HCT116 (cell line): Measurements from ENCODE around the gene BAIAP2L2. TPM values are rescaled to one million over a fixed set of nuclear protein-coding genes. Genes with fewer than 3 reads are reported as not detected.

Experiments
- ATAC-seq: fragments of 200-7000 bp; cut with Tn5 transposase; 2 replicates; pipeline ENCODE4 v1.9.1; 2020; ENCODE audit warnings: mild to moderate bottlenecking, moderate library complexity
- BruUV-seq: library from RNA; stranded (reverse); fragments of 400-500 nt; replicated peaks from 2 replicates; lab custom pipeline; 2021; lab: Mats Ljungman, UMichigan
- CTCF ChIA-PET: fragments of 300-600 bp; sonication (Branson Sonifier 250); formaldehyde crosslinking; loops from one replicate; lab custom pipeline; 2021; ENCODE audit warnings: antibody characterized with exemption; lab: Charles Lee
- POLR2A ChIA-PET: fragments of 300-600, 350-600 bp; sonication (Branson Sonifier 250); formaldehyde crosslinking; loops from one replicate; lab custom pipeline; 2021; ENCODE audit warnings: antibody characterized with exemption; lab: Charles Lee
- RAD21 ChIA-PET, 2 experiments: fragments of 300-600 bp; sonication (Branson Sonifier 250); formaldehyde crosslinking; loops; one replicate each; lab custom pipeline; 2023; ENCODE audit warnings: low total read pairs in 2 of 2; ENCODE audit not compliant: uncharacterized antibody in 2 of 2, unreplicated experiment in 2 of 2, low non-redundant PET in 1 of 2; lab: Charles Lee
- DNase-seq: peaks from one replicate; pipeline ENCODE4 v3.0.0-alpha.2; 2010; ENCODE audit warnings: low read depth, low spot score
- H2AFZ ChIP-seq: fragments of 200-600 bp; shearing (Covaris generic), sonication (generic); 2 replicates; pipeline ENCODE4 v1.6.1; 2017; ENCODE audit warnings: low read depth, mixed run types, mixed read lengths, antibody characterized with exemption, low read length; ENCODE audit not compliant: poor library complexity, severe bottlenecking
- H3K27ac ChIP-seq: 2 replicates; pipeline ENCODE4 v1.5.1; 2012; ENCODE audit warnings: low read depth, low read length
- H3K27me3 ChIP-seq: fragments of 200-600 bp; sonication (generic); 2 replicates; pipeline ENCODE4 v1.6.1; 2016; ENCODE audit warnings: mixed run types, low read length, mixed read lengths; ENCODE audit not compliant: insufficient read depth
- H3K36me3 ChIP-seq, 2 experiments: fragments of 200-500 bp in 1 of 2; fragments of 200-600 bp in 1 of 2; sonication (Bioruptor generic) in 1 of 2; sonication (generic) in 1 of 2; 2 replicates each; pipeline versions ENCODE4 v1.5.1 to v1.6.1; 2014 to 2016; ENCODE audit warnings: low read length in 2 of 2, inconsistent platforms in 1 of 2, mixed read lengths in 1 of 2, mixed run types in 1 of 2; ENCODE audit not compliant: insufficient read depth in 2 of 2, control insufficient read depth in 1 of 2
- H3K4me1 ChIP-seq, 2 experiments: fragments of 200-600 bp in 1 of 2; sonication (generic) in 1 of 2; 2 replicates each; pipeline versions ENCODE4 v1.5.1 to v1.6.1; 2012 to 2017; ENCODE audit warnings: low read length in 2 of 2, inconsistent platforms in 1 of 2, mild to moderate bottlenecking in 1 of 2, mixed read lengths in 1 of 2, mixed run types in 1 of 2, moderate library complexity in 1 of 2; ENCODE audit not compliant: insufficient read depth in 2 of 2, control insufficient read depth in 1 of 2
- H3K4me2 ChIP-seq: fragments of 200-600 bp; sonication (generic); 2 replicates; pipeline ENCODE4 v1.6.1; 2017; ENCODE audit warnings: mixed run types, low read length, mixed read lengths
- H3K4me3 ChIP-seq, 2 experiments: fragments of 200-600 bp in 1 of 2; sonication (generic) in 1 of 2; replicated peaks in 1 of 2; 2 replicates each; pipeline ENCODE4 v1.5.1; 2011 to 2016; ENCODE audit warnings: low read length in 2 of 2, control low read depth in 1 of 2, low read depth in 1 of 2, mild to moderate bottlenecking in 1 of 2, mixed read lengths in 1 of 2, mixed run types in 1 of 2
- H3K79me2 ChIP-seq: fragments of 200-600 bp; sonication (generic); 2 replicates; pipeline ENCODE4 v1.6.1; 2017; ENCODE audit warnings: mild to moderate bottlenecking, mixed run types, low read length, moderate library complexity, mixed read lengths; ENCODE audit not compliant: insufficient read depth
- H3K9ac ChIP-seq: fragments of 200-600 bp; sonication (generic); 2 replicates; pipeline ENCODE4 v1.6.1; 2016; ENCODE audit warnings: low read length, mixed read lengths
- H3K9me2 ChIP-seq: fragments of 200-600 bp; sonication (generic), shearing (Covaris generic); 2 replicates; pipeline ENCODE4 v1.6.1; 2017; ENCODE audit warnings: mixed run types, mild to moderate bottlenecking, moderate library complexity; ENCODE audit not compliant: insufficient read depth
- H3K9me3 ChIP-seq, 2 experiments: fragments of 200-500 bp in 1 of 2; fragments of 200-600 bp in 1 of 2; sonication (Bioruptor generic) in 1 of 2; sonication (generic) in 1 of 2; 2 replicates each; pipeline ENCODE4 v1.6.1; 2014 to 2017; ENCODE audit warnings: low read length in 2 of 2, mixed read lengths in 2 of 2, inconsistent platforms in 1 of 2, low read depth in 1 of 2, mild to moderate bottlenecking in 1 of 2, mixed run types in 1 of 2, moderate library complexity in 1 of 2; ENCODE audit not compliant: control insufficient read depth in 1 of 2, insufficient read depth in 1 of 2
- H4K20me1 ChIP-seq: fragments of 200-600 bp; sonication (generic), shearing (Covaris generic); 2 replicates; pipeline ENCODE4 v1.6.1; 2017; ENCODE audit warnings: mixed run types, mild to moderate bottlenecking, moderate library complexity; ENCODE audit not compliant: insufficient read depth
- ATF3 ChIP-seq: IDR thresholded peaks from 2 replicates; pipeline ENCODE4 v1.6.1; 2012
- CBX3 ChIP-seq: IDR thresholded peaks from 2 replicates; pipeline ENCODE4 v1.6.1; 2012; ENCODE audit warnings: low read depth
- CEBPB ChIP-seq: IDR thresholded peaks from 2 replicates; pipeline ENCODE4 v1.6.1; 2012; ENCODE audit warnings: low read depth
- EGR1 ChIP-seq: IDR thresholded peaks from 2 replicates; pipeline ENCODE4 v1.6.1; 2012; ENCODE audit warnings: low read depth
- ELF1 ChIP-seq: IDR thresholded peaks from 2 replicates; pipeline ENCODE4 v1.6.1; 2012; ENCODE audit warnings: low read depth, borderline replicate concordance
- EZH2 ChIP-seq: fragments of 200-600 bp; sonication (generic); IDR thresholded peaks from 2 replicates; pipeline ENCODE4 v1.6.1; 2017; ENCODE audit warnings: antibody characterized with exemption, mixed run types
- EZH2phosphoT487 ChIP-seq: fragments of 200-600 bp; IDR thresholded peaks from 2 replicates; pipeline ENCODE4 v1.6.1; 2018; ENCODE audit warnings: antibody characterized with exemption, borderline replicate concordance
- FOSL1 ChIP-seq: IDR thresholded peaks from 2 replicates; pipeline ENCODE4 v1.6.1; 2012; ENCODE audit warnings: low read depth
- JUND ChIP-seq: IDR thresholded peaks from 2 replicates; pipeline ENCODE4 v1.6.1; 2012
- POLR2A ChIP-seq: IDR thresholded peaks from 2 replicates; pipeline ENCODE4 v1.7.0; 2011; ENCODE audit warnings: borderline replicate concordance; ENCODE audit not compliant: insufficient read depth, insufficient read length; ENCODE audit errors: extremely low read depth
- POLR2AphosphoS5 ChIP-seq: IDR thresholded peaks from 2 replicates; pipeline ENCODE4 v1.6.1; 2011; ENCODE audit warnings: mild to moderate bottlenecking, low read depth, low read length, moderate library complexity
- RAD21 ChIP-seq: IDR thresholded peaks from 2 replicates; pipeline ENCODE4 v1.6.1; 2012; ENCODE audit warnings: low read depth, mild to moderate bottlenecking
- REST ChIP-seq: IDR thresholded peaks from 2 replicates; pipeline ENCODE4 v1.6.1; 2012; ENCODE audit warnings: low read depth
- SIN3A ChIP-seq: IDR thresholded peaks from 2 replicates; pipeline ENCODE4 v1.6.1; 2012; ENCODE audit warnings: low read depth
- SP1 ChIP-seq: IDR thresholded peaks from 2 replicates; pipeline ENCODE4 v1.6.1; 2012; ENCODE audit warnings: low read depth
- SRF ChIP-seq: IDR thresholded peaks from 2 replicates; pipeline ENCODE4 v1.6.1; 2012; ENCODE audit warnings: low read depth
- YY1 ChIP-seq: IDR thresholded peaks from 2 replicates; pipeline ENCODE4 v1.6.1; 2011; ENCODE audit warnings: low read length, low read depth, moderate library complexity, mild to moderate bottlenecking; ENCODE audit not compliant: insufficient replicate concordance; ENCODE audit errors: extremely low read depth
- ZNF274 ChIP-seq: fragments of 200-500 bp; sonication (Bioruptor generic); IDR thresholded peaks from 2 replicates; pipeline ENCODE4 v1.6.1; 2014; ENCODE audit warnings: mild to moderate bottlenecking, low read depth, low read length, inconsistent platforms
- intact Hi-C: fragments of 100-400 bp; cut with micrococcal nuclease; formaldehyde crosslinking; loops from 2 replicates; pipeline ENCODE4 v1.10.0; 2022
- total RNA-seq: library from RNA; stranded (reverse); gene quantifications from one replicate; pipeline ENCODE4 v1.2.1, GENCODE V29; 2021; ENCODE audit not compliant: unreplicated experiment

The BAIAP2L2 gene
- total RNA-seq, 1 experiment from 2014 or later = 1.0 TPM

- Histone ChIP-seq H3K9ac (no peak overlapping the region), H3K9me2 (no peaks in the 10 kb centered on the region), H3K4me2 (no peak overlapping the region), H3K4me1 (peaks cover 0 to 10% of the 10 kb centered on the region in 2 experiments; a peak in 2 of 4 replicates), H3K9me3 (no peaks in the 10 kb centered on the region), H3K36me3 (no peaks in the 10 kb centered on the region), H3K27me3 (no peaks in the 10 kb centered on the region), H3K79me2 (no peaks in the 10 kb centered on the region), H3K4me3 (no peak overlapping the region), H3K27ac (no peak overlapping the region), H2AFZ (no peak overlapping the region), H4K20me1 (no peaks in the 10 kb centered on the region)
- CTCF ChIA-PET = no interaction called here
- RAD21 ChIA-PET = no interaction called here
- TF ChIP-seq CBX3 (no peak), YY1 (no peak)
- intact Hi-C loops = loop anchor here (5.0 kb wide), 2 partner anchors 52 to 1067 kb away; no protein-coding TSS in a partner anchor
- DNase-seq (no peak), ATAC-seq (no peak)
- no TSS peak for BruUV-seq
- POLR2A ChIA-PET = no interaction called here
These were observed 59.8 kb downstream of the BAIAP2L2 start for GRCh38 chr22:38050720-38051119.

- CTCF ChIA-PET = no interaction called here
These were observed 60.5 kb downstream of the BAIAP2L2 start for GRCh38 chr22:38049812-38050619.

More at GRCh38 chr22:38049812-38050619, 60.5 kb downstream of the BAIAP2L2 start:
- ATAC-seq (no peak), DNase-seq (no peak)
- ChIA-PET RAD21 (interaction anchor here in 1 of 2 experiments (0.5 kb wide), 1 partner anchor 145 kb away, joined by 3 read pairs; no protein-coding TSS in a partner anchor), POLR2A (no interaction called here)
- H3K9me2 ChIP-seq = no peaks in the 10 kb centered on the region
- H3K36me3 ChIP-seq = no peaks in the 10 kb centered on the region
- no peak overlapping the region for H3K4me2 ChIP-seq
- no peak overlapping the region for H2AFZ ChIP-seq
- no peaks in the 10 kb centered on the region for H4K20me1 ChIP-seq
- peaks cover 0 to 10% of the 10 kb centered on the region in 2 experiments; a peak in 2 of 4 replicates for H3K4me1 ChIP-seq
- no peaks in the 10 kb centered on the region for H3K27me3 ChIP-seq
- no peaks in the 10 kb centered on the region for H3K79me2 ChIP-seq
- H3K9ac ChIP-seq = no peak overlapping the region
- no TSS peak for BruUV-seq
- H3K27ac ChIP-seq = no peak overlapping the region
- H3K4me3 ChIP-seq = no peak overlapping the region
- TF ChIP-seq CEBPB (no peak), SIN3A (no peak), REST (no peak), JUND (no peak), SP1 (no peak), POLR2A (no peak), CBX3 (no peak), SRF (no peak), RAD21 (no peak), EZH2phosphoT487 (no peak), EGR1 (no peak), FOSL1 (no peak), EZH2 (no peak), ZNF274 (no peak), ATF3 (no peak), ELF1 (no peak), POLR2AphosphoS5 (no peak)
- intact Hi-C loops = loop anchor here (5.0 kb wide), 2 partner anchors 52 to 1067 kb away; no protein-coding TSS in a partner anchor
- no peaks in the 10 kb centered on the region for H3K9me3 ChIP-seq
